T-helper 1 cell treated with Interleukin-12 subunit alpha and Interleukin-12 subunit beta and Interleukin-4 antibody, amounts not matched to agents 30 μg/mL and 1 μg/mL, for 36 hours (primary cell): ENCODE measurements around the gene PAXX.
"Not testable (repeated sequence)": the region's sequence is repeated elsewhere in the genome, so short reads cannot be mapped to it uniquely, and the experiment has no call there.

ENCODE experiments used
- H3K27ac Mint-ChIP-seq: one replicate; pipeline ENCODE4 v1.8.0; 2021; ENCODE audit warnings: mild to moderate bottlenecking, mixed read lengths
- H3K27me3 Mint-ChIP-seq: one replicate; pipeline ENCODE4 v1.8.0; 2021; ENCODE audit warnings: low read depth, mixed read lengths
- H3K36me3 Mint-ChIP-seq: one replicate; pipeline ENCODE4 v1.8.0; 2021; ENCODE audit warnings: low read depth, mixed read lengths
- H3K4me1 Mint-ChIP-seq: one replicate; pipeline ENCODE4 v1.8.0; 2021; ENCODE audit warnings: low read depth, mixed read lengths
- H3K4me3 Mint-ChIP-seq: one replicate; pipeline ENCODE4 v1.8.0; 2021; ENCODE audit warnings: mild to moderate bottlenecking, moderate library complexity, mixed read lengths
- H3K9me3 Mint-ChIP-seq: one replicate; pipeline ENCODE4 v1.8.0; 2021; ENCODE audit warnings: mixed read lengths

PAXX gene

GRCh38 chr9:137029058-137029936 is 37.1 kb downstream of the PAXX start:
- Mint-ChIP-seq H3K4me1 (peaks cover 26% of the 10 kb centered on the region), H3K36me3 (no peaks in the 10 kb centered on the region), H3K27ac (peak overlapping the region; percentile 73), H3K9me3 (no peaks in the 10 kb centered on the region), H3K4me3 (peak overlapping the region; percentile 74), H3K27me3 (peaks cover 4% of the 10 kb centered on the region)

- Mint-ChIP-seq H3K27ac (no peak overlapping the region), H3K4me1 (peaks cover 33% of the 10 kb centered on the region), H3K4me3 (peak overlapping the region; percentile 25), H3K27me3 (peaks cover 4% of the 10 kb centered on the region), H3K36me3 (no peaks in the 10 kb centered on the region), H3K9me3 (no peaks in the 10 kb centered on the region)
These were observed 37.8 kb downstream of the PAXX start for GRCh38 chr9:137030006-137030405.

- H3K4me3 Mint-ChIP-seq: peak overlapping the region; percentile 25
- peak overlapping the region; percentile 57 for H3K27ac Mint-ChIP-seq
- no peaks in the 10 kb centered on the region for H3K36me3 Mint-ChIP-seq
- peaks cover 35% of the 10 kb centered on the region for H3K4me1 Mint-ChIP-seq
- peaks cover 4% of the 10 kb centered on the region for H3K27me3 Mint-ChIP-seq
- H3K9me3 Mint-ChIP-seq: no peaks in the 10 kb centered on the region
These were observed 38.6 kb downstream of the PAXX start for GRCh38 chr9:137030538-137031527.

- no peaks in the 10 kb centered on the region for H3K9me3 Mint-ChIP-seq
- peaks cover 35% of the 10 kb centered on the region for H3K4me1 Mint-ChIP-seq
- H3K27ac Mint-ChIP-seq: peak within 1 kb of the TSS; percentile 36
- no peaks in the 10 kb centered on the region for H3K36me3 Mint-ChIP-seq
- H3K27me3 Mint-ChIP-seq: peaks cover 4% of the 10 kb centered on the region
- H3K4me3 Mint-ChIP-seq: peak within 1 kb of the TSS; percentile 67
These were observed 39.9 kb downstream of the PAXX start, which contains the start of gene FUT7 for GRCh38 chr9:137031904-137032640. TSS of gene FUT7 (minus strand) at chr9:137032088. CDS start at chr9:137031991, 97 bp downstream.

GRCh38 chr9:137032858-137033257 is 40.6 kb downstream of the PAXX start:
- H3K4me1 Mint-ChIP-seq: peaks cover 32% of the 10 kb centered on the region
- no peaks in the 10 kb centered on the region for H3K9me3 Mint-ChIP-seq

GRCh38 chr9:137033481-137033880 is 41.3 kb downstream of the PAXX start:
- peak overlapping the region; percentile 59 for H3K27ac Mint-ChIP-seq
- H3K4me1 Mint-ChIP-seq: peaks cover 32% of the 10 kb centered on the region
- H3K36me3 Mint-ChIP-seq: not testable (repeated sequence)

More at GRCh38 chr9:137032858-137033257, 40.6 kb downstream of the PAXX start:
- H3K4me3 Mint-ChIP-seq: no peak overlapping the region
- H3K36me3 Mint-ChIP-seq: no peaks in the 10 kb centered on the region
- peak overlapping the region; percentile 59 for H3K27ac Mint-ChIP-seq
- H3K27me3 Mint-ChIP-seq: no peaks in the 10 kb centered on the region

GRCh38 chr9:137034039-137034708 is 42.0 kb downstream of the PAXX start:
- Mint-ChIP-seq H3K9me3 (no peaks in the 10 kb centered on the region), H3K4me3 (peak overlapping the region; percentile 73)

More at GRCh38 chr9:137033481-137033880, 41.3 kb downstream of the PAXX start:
- not testable (repeated sequence) for H3K27me3 Mint-ChIP-seq, H3K4me3 Mint-ChIP-seq, H3K9me3 Mint-ChIP-seq

GRCh38 chr9:137034709-137035506 is 42.7 kb downstream of the PAXX start:
- Mint-ChIP-seq H3K36me3 (no peaks in the 10 kb centered on the region), H3K27me3 (no peaks in the 10 kb centered on the region), H3K27ac (peak overlapping the region; percentile 80), H3K9me3 (no peaks in the 10 kb centered on the region), H3K4me1 (peaks cover 27% of the 10 kb centered on the region), H3K4me3 (peak overlapping the region; percentile 73)

More at GRCh38 chr9:137034039-137034708, 42.0 kb downstream of the PAXX start:
- Mint-ChIP-seq H3K27ac (peak overlapping the region; percentile 80), H3K27me3 (no peaks in the 10 kb centered on the region), H3K36me3 (no peaks in the 10 kb centered on the region), H3K4me1 (peaks cover 32% of the 10 kb centered on the region)

- H3K4me1 Mint-ChIP-seq: peaks cover 27% of the 10 kb centered on the region
- H3K27ac Mint-ChIP-seq: peak overlapping the region; percentile 80
- no peak overlapping the region for H3K4me3 Mint-ChIP-seq
These were observed 43.2 kb downstream of the PAXX start for GRCh38 chr9:137035507-137035834.

GRCh38 chr9:137035937-137036336 is 43.7 kb downstream of the PAXX start:
- no peaks in the 10 kb centered on the region for H3K36me3 Mint-ChIP-seq
- H3K27me3 Mint-ChIP-seq: no peaks in the 10 kb centered on the region
- H3K27ac Mint-ChIP-seq: no peak overlapping the region
- no peaks in the 10 kb centered on the region for H3K9me3 Mint-ChIP-seq
- peaks cover 23% of the 10 kb centered on the region for H3K4me1 Mint-ChIP-seq
- H3K4me3 Mint-ChIP-seq: no peak overlapping the region

More at GRCh38 chr9:137035507-137035834, 43.2 kb downstream of the PAXX start:
- Mint-ChIP-seq H3K36me3 (no peaks in the 10 kb centered on the region), H3K27me3 (no peaks in the 10 kb centered on the region), H3K9me3 (no peaks in the 10 kb centered on the region)

- H3K36me3 Mint-ChIP-seq: no peaks in the 10 kb centered on the region
- no peak overlapping the region for H3K27ac Mint-ChIP-seq
- H3K4me1 Mint-ChIP-seq: peaks cover 20% of the 10 kb centered on the region
- no peaks in the 10 kb centered on the region for H3K27me3 Mint-ChIP-seq
- no peak overlapping the region for H3K4me3 Mint-ChIP-seq
- H3K9me3 Mint-ChIP-seq: no peaks in the 10 kb centered on the region
These were observed 44.8 kb downstream of the PAXX start for GRCh38 chr9:137037035-137037434.

- H3K27me3 Mint-ChIP-seq: no peaks in the 10 kb centered on the region
- peaks cover 17% of the 10 kb centered on the region for H3K4me1 Mint-ChIP-seq
- H3K27ac Mint-ChIP-seq: no peak overlapping the region
- H3K4me3 Mint-ChIP-seq: no peak overlapping the region
- no peaks in the 10 kb centered on the region for H3K36me3 Mint-ChIP-seq
- H3K9me3 Mint-ChIP-seq: no peaks in the 10 kb centered on the region
These were observed 45.3 kb downstream of the PAXX start for GRCh38 chr9:137037483-137037882.

GRCh38 chr9:137038916-137039315 is 46.7 kb downstream of the PAXX start:
- Mint-ChIP-seq H3K27me3 (no peaks in the 10 kb centered on the region), H3K4me1 (peaks cover 9% of the 10 kb centered on the region), H3K9me3 (no peaks in the 10 kb centered on the region), H3K27ac (no peak overlapping the region), H3K4me3 (no peak overlapping the region), H3K36me3 (no peaks in the 10 kb centered on the region)
